ENCODE measurements around the gene ROCK2.

GRCh38 chr2:11234309-11234708 is 110.1 kb downstream of the ROCK2 start:
- TF ChIP-seq POLR2A (IDR thresholded peaks at IDR 0.05): no peak
- peak; percentile 17 to 54 (median 25) for TF ChIP-seq CTCF (IDR thresholded peaks at IDR 0.05)
